BE2C (cell line): ENCODE results near the gene TYW1B.
"Not testable (repeated sequence)": the region's sequence is repeated elsewhere in the genome, so short reads cannot be mapped to it uniquely, and the experiment has no call there.

ENCODE experiments used
- DNase-seq: peaks from one replicate; pipeline ENCODE4 v3.0.0-alpha.2; 2020
- H3K27me3 ChIP-seq: fragments of 250-450 bp; sonication (Bioruptor Pico); 2 replicates; pipeline ENCODE4 v1.5.1; 2020; ENCODE audit warnings: mild to moderate bottlenecking
- H3K36me3 ChIP-seq: fragments of 250-450 bp; sonication (Bioruptor Pico); 2 replicates; pipeline ENCODE4 v1.5.1; 2020; ENCODE audit warnings: mild to moderate bottlenecking
- H3K4me1 ChIP-seq: fragments of 250-450 bp; sonication (Bioruptor Pico); 2 replicates; pipeline ENCODE4 v1.5.1; 2020
- H3K4me3 ChIP-seq: 2 replicates; pipeline ENCODE4 v1.5.1; 2011; ENCODE audit warnings: low read depth, low read length
- H3K9me3 ChIP-seq: fragments of 250-450 bp; sonication (Bioruptor Pico); 2 replicates; pipeline ENCODE4 v1.5.1; 2020
- CTCF ChIP-seq: IDR thresholded peaks from 2 replicates; pipeline ENCODE4 v1.5.1; 2012; ENCODE audit warnings: mild to moderate bottlenecking, low read depth, low read length

TYW1B gene

GRCh38 chr7:72805526-72806494, 22.2 kb downstream of the TYW1B start:
- DNase-seq, result no peak
- H3K4me3 ChIP-seq, result no peak overlapping the region
- no peaks in the 10 kb centered on the region for H3K9me3 ChIP-seq
- no peak for TF ChIP-seq CTCF
- no peaks in the 10 kb centered on the region for H3K27me3 ChIP-seq
- no peaks in the 10 kb centered on the region for H3K4me1 ChIP-seq
- peaks cover 8% of the 10 kb centered on the region for H3K36me3 ChIP-seq

GRCh38 chr7:72803778-72804177, 24.2 kb downstream of the TYW1B start:
- H3K4me1 ChIP-seq, H3K4me3 ChIP-seq, DNase-seq, H3K27me3 ChIP-seq, H3K36me3 ChIP-seq, H3K9me3 ChIP-seq: not testable (repeated sequence)

- H3K27me3 ChIP-seq, DNase-seq, H3K4me3 ChIP-seq, H3K4me1 ChIP-seq, H3K9me3 ChIP-seq: not testable (repeated sequence)
- peaks cover 12% of the 10 kb centered on the region for H3K36me3 ChIP-seq
Observed at GRCh38 chr7:72801564-72801963, 26.4 kb downstream of the TYW1B start.

DNA sequence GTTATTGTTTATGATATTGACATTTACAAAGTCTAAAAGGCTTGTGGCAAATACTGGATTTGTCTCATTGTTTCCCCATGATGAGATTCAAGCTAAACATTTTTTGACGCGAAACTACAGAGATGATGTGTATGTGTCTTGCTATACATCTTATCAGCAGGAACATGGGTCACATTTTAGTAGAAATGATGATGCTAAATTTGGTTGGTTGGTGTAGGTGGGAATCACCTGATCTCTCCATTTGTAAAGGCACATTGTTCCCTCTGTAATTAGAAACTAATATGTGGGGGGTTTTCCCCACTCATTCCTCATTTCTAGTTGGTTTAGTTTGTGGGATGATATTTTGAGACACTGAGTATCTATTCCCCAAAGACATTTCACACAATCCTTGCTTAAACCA, 32.6 kb downstream of the TYW1B start:
- not testable (repeated sequence) for H3K9me3 ChIP-seq, DNase-seq, H3K4me3 ChIP-seq, H3K27me3 ChIP-seq, H3K36me3 ChIP-seq, H3K4me1 ChIP-seq

- H3K36me3 ChIP-seq, result peaks cover 4% of the 10 kb centered on the region
- H3K9me3 ChIP-seq, result no peaks in the 10 kb centered on the region
- H3K4me1 ChIP-seq, result no peaks in the 10 kb centered on the region
- DNase-seq, result no peak
- TF ChIP-seq CTCF, result no peak
- H3K27me3 ChIP-seq, result no peaks in the 10 kb centered on the region
- no peak overlapping the region for H3K4me3 ChIP-seq
Observed at GRCh38 chr7:72793791-72794190, 34.2 kb downstream of the TYW1B start.

DNA sequence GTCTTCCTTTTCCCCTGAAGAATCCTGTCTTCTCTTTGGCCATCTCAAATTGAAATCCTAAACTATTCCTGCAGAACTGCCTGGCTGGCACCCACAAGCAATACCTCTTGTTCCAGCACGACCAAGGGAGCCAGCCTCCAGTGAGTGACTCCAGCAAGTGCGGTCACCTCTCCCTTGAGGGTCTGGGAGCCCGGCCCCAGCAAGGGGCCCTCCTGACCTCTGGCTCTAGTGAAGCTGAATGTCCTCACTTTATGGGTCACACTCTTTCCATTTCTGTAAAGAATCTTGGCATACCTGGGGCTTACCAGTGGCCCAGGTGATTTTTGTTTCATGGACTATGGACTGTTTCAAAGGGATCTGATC, 37.3 kb downstream of the TYW1B start:
- DNase-seq, H3K9me3 ChIP-seq, H3K4me3 ChIP-seq, H3K4me1 ChIP-seq, H3K36me3 ChIP-seq, H3K27me3 ChIP-seq: not testable (repeated sequence)

DNA sequence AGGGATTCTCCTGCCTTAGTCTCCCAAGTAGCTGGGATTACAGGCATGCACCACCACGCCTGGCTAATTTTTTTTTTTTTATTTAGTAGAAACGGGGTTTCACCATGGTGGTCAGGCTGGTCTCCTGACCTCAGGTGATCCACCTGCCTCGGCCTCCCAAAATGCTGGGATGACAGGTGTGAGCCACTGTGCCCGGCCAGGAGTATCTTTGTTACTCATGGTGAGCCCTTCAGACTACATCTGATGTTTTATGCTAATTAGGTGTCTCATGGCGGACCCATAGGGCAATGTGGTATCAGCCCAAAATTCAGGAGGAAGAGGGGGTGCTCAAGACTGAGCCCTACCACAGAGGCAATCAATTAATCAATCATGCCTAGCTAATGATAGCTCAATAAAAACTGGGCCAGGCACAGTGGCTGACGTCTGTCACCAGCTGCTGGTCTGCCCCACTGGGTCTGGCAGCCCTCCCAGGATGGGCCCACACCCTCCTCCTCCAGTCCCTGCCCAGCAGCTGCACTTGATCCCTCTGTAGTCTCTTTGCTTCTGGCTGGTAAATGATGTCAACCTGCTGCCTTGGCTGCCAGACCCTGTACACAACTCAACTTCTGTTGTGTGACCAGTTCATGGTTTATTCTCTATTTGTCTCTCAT, 37.8 kb downstream of the TYW1B start:
- peak; percentile 54 for DNase-seq
- not testable (repeated sequence) for H3K4me1 ChIP-seq, H3K4me3 ChIP-seq, H3K36me3 ChIP-seq, H3K27me3 ChIP-seq, H3K9me3 ChIP-seq

- TF ChIP-seq CTCF, result no peak
- Histone ChIP-seq H3K36me3 (no peaks in the 10 kb centered on the region), H3K4me3 (no peak overlapping the region), H3K27me3 (no peaks in the 10 kb centered on the region), H3K4me1 (peaks cover 4% of the 10 kb centered on the region), H3K9me3 (no peaks in the 10 kb centered on the region)
- no peak for DNase-seq
Observed at GRCh38 chr7:72785166-72785955, 42.6 kb downstream of the TYW1B start.

DNA sequence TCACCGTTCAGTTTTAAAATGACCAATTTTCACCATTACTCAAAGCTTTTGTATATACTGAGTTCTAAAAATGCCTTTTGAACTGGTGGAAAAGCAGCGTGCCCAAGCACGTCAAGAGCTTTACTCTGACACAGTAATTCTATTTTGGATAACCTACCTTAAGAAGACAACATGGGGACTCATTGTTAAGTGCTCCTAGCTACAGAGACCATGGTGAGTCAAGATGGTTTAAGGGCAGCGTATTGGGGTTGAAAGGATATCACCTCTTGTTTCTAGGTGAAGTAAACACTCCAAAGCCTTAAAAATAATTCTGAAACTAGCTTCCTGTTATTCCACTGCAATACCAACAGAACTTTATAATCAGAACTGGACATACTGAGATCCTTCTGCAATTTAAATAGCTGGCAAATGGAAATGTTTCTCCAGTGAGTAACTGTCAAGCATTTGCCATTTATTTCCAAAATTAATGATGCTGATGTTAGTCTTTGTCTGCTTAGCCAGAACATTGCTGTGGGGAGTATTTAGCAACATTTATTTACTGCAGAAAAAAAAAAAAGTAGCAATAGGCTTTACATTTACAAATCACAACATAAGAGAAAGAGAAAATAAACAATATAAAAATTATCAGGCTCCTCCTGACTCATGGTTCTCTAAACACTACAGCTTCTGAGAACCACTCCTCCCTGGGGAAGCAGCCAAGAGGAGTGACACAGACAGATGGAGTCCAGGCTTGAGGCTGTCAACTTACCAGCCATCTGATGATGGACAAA, 44.2 kb downstream of the TYW1B start:
- H3K4me3 ChIP-seq, H3K9me3 ChIP-seq: not testable (repeated sequence)
- peak; percentile 55 for DNase-seq

More for the DNA sequence above, 44.2 kb downstream of the TYW1B start:
- not testable (repeated sequence) for H3K27me3 ChIP-seq, H3K4me1 ChIP-seq, H3K36me3 ChIP-seq
